GM23248 (cell line): Measurements from ENCODE around the gene VWF. TPM values are rescaled to one million over a fixed set of nuclear protein-coding genes. Genes with fewer than 3 reads are reported as not detected.

Experiments used
- DNase-seq: peaks from one replicate; pipeline ENCODE4 v3.0.0-alpha.2; 2015
- H2AFZ ChIP-seq: fragments of 200-600 bp; sonication (generic); 2 replicates; pipeline ENCODE4 v1.6.1; 2016; ENCODE audit warnings: antibody characterized with exemption
- H3F3A ChIP-seq: fragments of 200-600 bp; sonication (generic); 2 replicates; pipeline ENCODE4 v1.6.1; 2016; ENCODE audit warnings: mild to moderate bottlenecking, antibody characterized with exemption, mixed run types; ENCODE audit not compliant: insufficient read depth
- H3K27ac ChIP-seq: fragments of 200-600 bp; sonication (generic); 2 replicates; pipeline ENCODE4 v1.5.1; 2016; ENCODE audit warnings: mild to moderate bottlenecking
- H3K27me3 ChIP-seq: fragments of 200-600 bp; sonication (generic); replicated peaks from 2 replicates; pipeline ENCODE4 v1.6.1; 2016; ENCODE audit warnings: mild to moderate bottlenecking; ENCODE audit not compliant: insufficient read depth
- H3K36me3 ChIP-seq: fragments of 200-600 bp; sonication (generic); 2 replicates; pipeline ENCODE4 v1.6.1; 2016; ENCODE audit warnings: low read depth, mild to moderate bottlenecking
- H3K4me1 ChIP-seq: fragments of 200-600 bp; sonication (generic); 2 replicates; pipeline ENCODE4 v1.6.1; 2016; ENCODE audit warnings: mild to moderate bottlenecking; ENCODE audit not compliant: insufficient read depth
- H3K4me2 ChIP-seq: fragments of 200-600 bp; sonication (generic); one replicate; pipeline ENCODE4 v1.6.1; 2016; ENCODE audit warnings: mild to moderate bottlenecking; ENCODE audit not compliant: unreplicated experiment
- H3K4me3 ChIP-seq: fragments of 200-600 bp; sonication (generic); 2 replicates; pipeline ENCODE4 v1.5.1; 2016; ENCODE audit warnings: mild to moderate bottlenecking
- H3K79me2 ChIP-seq: fragments of 200-600 bp; sonication (generic); 2 replicates; pipeline ENCODE4 v1.6.1; 2016; ENCODE audit warnings: mild to moderate bottlenecking; ENCODE audit not compliant: insufficient read depth
- H3K9ac ChIP-seq: fragments of 200-600 bp; sonication (generic); 2 replicates; pipeline ENCODE4 v1.6.1; 2016; ENCODE audit warnings: mild to moderate bottlenecking
- H3K9me2 ChIP-seq: fragments of 200-600 bp; sonication (generic); 2 replicates; pipeline ENCODE4 v1.6.1; 2016; ENCODE audit warnings: mixed run types, mild to moderate bottlenecking, moderate library complexity; ENCODE audit not compliant: insufficient read depth
- H3K9me3 ChIP-seq: fragments of 200-600 bp; sonication (generic); one replicate; pipeline ENCODE4 v1.6.1; 2017; ENCODE audit warnings: low read depth
- H4K20me1 ChIP-seq: fragments of 200-600 bp; sonication (generic); 2 replicates; pipeline ENCODE4 v1.6.0; 2016; ENCODE audit not compliant: insufficient read depth
- EZH2 ChIP-seq: fragments of 200-600 bp; sonication (generic); IDR thresholded peaks from 2 replicates; pipeline ENCODE4 v1.6.1; 2018; ENCODE audit warnings: antibody characterized with exemption, mild to moderate bottlenecking; ENCODE audit not compliant: insufficient read depth, poor library complexity, severe bottlenecking
- EZH2phosphoT487 ChIP-seq: fragments of 200-600 bp; sonication (generic); IDR thresholded peaks from 2 replicates; pipeline ENCODE4 v1.6.1; 2018; ENCODE audit warnings: antibody characterized with exemption, moderate library complexity, mild to moderate bottlenecking, low read depth; ENCODE audit not compliant: insufficient read depth
- WGBS, 2 experiments: methylation state at CpG; one replicate each; pipeline ENCODE4 v1.1.6; 2015 to 2017; ENCODE audit warnings: low lambda C conversion rate in 2 of 2, low coverage in 1 of 2; ENCODE audit errors: missing lambda C conversion rate in 2 of 2; 5-methylcytosine and 5-hydroxymethylcytosine counted together
- in situ Hi-C: fragments of 300-500 bp; cut with MboI; formaldehyde crosslinking; loops from 2 replicates; pipeline ENCODE4 v1.15.0; 2020
- polyA plus RNA-seq: library from polyadenylated mRNA; unstranded; fragments of >200 nt; fragmentation: Nextera tagmentation; extraction: Ambion mirVana; gene quantifications from 2 replicates; pipeline ENCODE4 v1.2.1, GENCODE V29; 2016
- total RNA-seq: library from RNA; depleted of rRNA; stranded (reverse); fragments of >200 nt; shearing (Covaris generic); gene quantifications from 2 replicates; pipeline ENCODE4 v1.2.3, GENCODE V29; 2014

Gene VWF
- total and polyA plus RNA-seq, 2 experiments from 2014 or later = 0.14 TPM; not detected in 1

DNA sequence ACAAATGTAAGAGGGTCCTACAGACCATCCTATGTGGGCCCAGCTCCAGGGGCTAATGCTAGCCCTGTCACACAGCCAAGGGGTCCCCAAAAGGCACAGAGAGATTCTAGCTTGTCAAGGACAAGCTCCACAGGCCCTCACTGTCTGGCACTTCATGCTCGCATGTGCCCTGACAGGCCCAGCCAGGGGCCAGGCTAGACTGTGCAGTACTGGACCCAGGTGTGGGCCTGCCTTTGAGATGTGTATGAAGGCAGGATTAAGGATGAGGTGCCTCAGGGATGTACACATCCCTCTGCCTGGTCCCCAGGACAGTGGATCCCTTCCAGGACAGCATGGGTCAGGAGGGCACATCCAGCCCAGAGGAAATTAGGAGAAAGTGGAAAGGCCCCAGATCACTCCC, 57.8 kb downstream of the VWF start:
- DNase-seq = no peak
- no peak overlapping the region for H3K27ac ChIP-seq
- no peak overlapping the region for H3K9ac ChIP-seq
- no peaks in the 10 kb centered on the region for H3K9me2 ChIP-seq
- no peak overlapping the region for H3K4me3 ChIP-seq
- H3K4me1 ChIP-seq = peaks cover 30% of the 10 kb centered on the region
- H3K27me3 ChIP-seq = no peaks in the 10 kb centered on the region
- in situ Hi-C loops = loop anchor here (5.0 to 10.0 kb wide), 2 partner anchors 118 to 221 kb away; no protein-coding TSS in a partner anchor
- no peaks in the 10 kb centered on the region for H3K36me3 ChIP-seq
- no peaks in the 10 kb centered on the region for H4K20me1 ChIP-seq
- H3F3A ChIP-seq = peaks cover 22% of the 10 kb centered on the region
- no peak overlapping the region for H3K4me2 ChIP-seq
- no peaks in the 10 kb centered on the region for H3K79me2 ChIP-seq
- H3K9me3 ChIP-seq = no peaks in the 10 kb centered on the region
- TF ChIP-seq EZH2phosphoT487 = no peak
- no peak for TF ChIP-seq EZH2
- H2AFZ ChIP-seq = no peak overlapping the region
- 100% methylated on average over 1 of the region's 1 CpG for WGBS, 2 experiments

DNA sequence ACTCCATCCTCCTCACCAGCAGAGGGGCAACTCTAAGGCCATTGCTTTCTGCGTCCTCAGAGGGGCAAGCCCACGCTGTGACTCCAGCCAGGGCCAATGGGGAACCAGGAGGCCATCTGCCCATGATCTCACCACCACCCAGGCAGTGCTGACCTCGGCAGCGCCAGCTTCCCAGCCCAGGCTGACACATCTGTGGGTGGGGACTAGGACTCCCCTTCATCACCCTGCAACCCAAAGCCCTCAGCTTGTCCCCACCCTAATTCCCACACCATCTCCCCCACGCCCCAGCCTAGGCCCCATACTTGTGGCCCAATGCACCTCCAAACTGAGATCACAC, 58.6 kb downstream of the VWF start:
- no peak overlapping the region for H3K4me2 ChIP-seq
- H3K9ac ChIP-seq = no peak overlapping the region
- in situ Hi-C loops = loop anchor here (5.0 to 10.0 kb wide), 2 partner anchors 119 to 221 kb away; no protein-coding TSS in a partner anchor
- no peak for TF ChIP-seq EZH2phosphoT487
- no peak for TF ChIP-seq EZH2
- no peak overlapping the region for H3K4me3 ChIP-seq
- no peaks in the 10 kb centered on the region for H3K9me2 ChIP-seq
- no peaks in the 10 kb centered on the region for H3K79me2 ChIP-seq
- H3F3A ChIP-seq = peaks cover 22% of the 10 kb centered on the region
- H3K36me3 ChIP-seq = no peaks in the 10 kb centered on the region
- peaks cover 36% of the 10 kb centered on the region for H3K4me1 ChIP-seq
- no peaks in the 10 kb centered on the region for H3K9me3 ChIP-seq
- no peaks in the 10 kb centered on the region for H3K27me3 ChIP-seq
- H2AFZ ChIP-seq = no peak overlapping the region
- DNase-seq = peak; percentile 64
- WGBS, 2 experiments = 58 to 69% methylated on average over 4 to 5 of the region's 5 CpGs
- no peaks in the 10 kb centered on the region for H4K20me1 ChIP-seq
- H3K27ac ChIP-seq = no peak overlapping the region

GRCh38 chr12:6065131-6065862, 59.2 kb downstream of the VWF start:
- no peak overlapping the region for H2AFZ ChIP-seq
- in situ Hi-C loops = loop anchor here (5.0 to 10.0 kb wide), 2 partner anchors 120 to 222 kb away; no protein-coding TSS in a partner anchor
- TF ChIP-seq EZH2phosphoT487 (no peak), EZH2 (no peak)
- no peaks in the 10 kb centered on the region for H3K27me3 ChIP-seq
- no peaks in the 10 kb centered on the region for H3K36me3 ChIP-seq
- H3K9ac ChIP-seq = no peak overlapping the region
- no peaks in the 10 kb centered on the region for H3K9me2 ChIP-seq
- no peak for DNase-seq
- no peaks in the 10 kb centered on the region for H3K79me2 ChIP-seq
- 92 to 93% methylated on average over 8 of the region's 8 CpGs for WGBS, 2 experiments
- peaks cover 19% of the 10 kb centered on the region for H3F3A ChIP-seq
- H4K20me1 ChIP-seq = no peaks in the 10 kb centered on the region
- H3K4me3 ChIP-seq = no peak overlapping the region
- no peaks in the 10 kb centered on the region for H3K9me3 ChIP-seq
- H3K4me1 ChIP-seq = peaks cover 33% of the 10 kb centered on the region
- H3K27ac ChIP-seq = no peak overlapping the region
- H3K4me2 ChIP-seq = no peak overlapping the region

GRCh38 chr12:6062757-6063735, 61.4 kb downstream of the VWF start:
- Histone ChIP-seq H4K20me1 (no peaks in the 10 kb centered on the region), H3K79me2 (no peaks in the 10 kb centered on the region), H3K9me2 (no peaks in the 10 kb centered on the region), H3K9ac (no peak overlapping the region), H3K36me3 (no peaks in the 10 kb centered on the region), H3K4me3 (no peak overlapping the region), H3K4me2 (no peak overlapping the region), H3K27me3 (no peaks in the 10 kb centered on the region), H3K4me1 (peaks cover 15% of the 10 kb centered on the region), H3K27ac (no peak overlapping the region), H2AFZ (no peak overlapping the region), H3F3A (no peaks in the 10 kb centered on the region), H3K9me3 (no peaks in the 10 kb centered on the region)
- TF ChIP-seq EZH2 (no peak), EZH2phosphoT487 (no peak)
- in situ Hi-C loops = loop anchor here (10.0 kb wide), 1 partner anchor 122 kb away; no protein-coding TSS in a partner anchor
- 49 to 51% methylated on average over 20 of the region's 20 CpGs for WGBS, 2 experiments
- peak; percentile 65 for DNase-seq
